Endodermal cell (in vitro differentiated cells): Measurements from ENCODE around the gene ITIH1. TPM values are rescaled to one million over a fixed set of nuclear protein-coding genes. Genes with fewer than 3 reads are reported as not detected.
A peak's percentile ranks its signal among the peaks of the same experiment; 100 is the strongest.

Experiments
- DNase-seq: peaks from one replicate; pipeline ENCODE4 v3.0.0-alpha.2; 2017
- H3K27ac ChIP-seq: 2 replicates; pipeline ENCODE4 v1.5.1; 2013; ENCODE audit warnings: mild to moderate bottlenecking, low read depth, low read length, moderate library complexity
- H3K27me3 ChIP-seq: 2 replicates; pipeline ENCODE4 v1.6.1; 2013; ENCODE audit warnings: mild to moderate bottlenecking, low read length, moderate library complexity; ENCODE audit not compliant: insufficient read depth, control insufficient read depth, poor library complexity, severe bottlenecking
- H3K36me3 ChIP-seq: 2 replicates; pipeline ENCODE4 v1.7.0; 2013; ENCODE audit warnings: mild to moderate bottlenecking, low read length, moderate library complexity; ENCODE audit not compliant: control insufficient read depth, insufficient read depth
- H3K4me1 ChIP-seq: one replicate; pipeline ENCODE4 v1.7.0; 2013; ENCODE audit warnings: low read length; ENCODE audit not compliant: control insufficient read depth, insufficient read depth
- H3K4me3 ChIP-seq: 2 replicates; pipeline ENCODE4 v1.5.1; 2013; ENCODE audit warnings: mild to moderate bottlenecking, low read length, moderate library complexity
- H3K9ac ChIP-seq: 2 replicates; pipeline ENCODE4 v1.6.1; 2013; ENCODE audit warnings: mild to moderate bottlenecking, low read length, moderate library complexity; ENCODE audit not compliant: poor library complexity, severe bottlenecking; ENCODE audit errors: extremely low read depth
- H3K9me3 ChIP-seq: 2 replicates; pipeline ENCODE4 v1.6.1; 2013; ENCODE audit warnings: mild to moderate bottlenecking, low read length, moderate library complexity; ENCODE audit not compliant: control insufficient read depth
- H3K27ac Mint-ChIP-seq: 2 replicates; pipeline ENCODE4 v1.8.0; 2020; ENCODE audit warnings: mixed read lengths
- H3K27me3 Mint-ChIP-seq: 2 replicates; pipeline ENCODE4 v1.8.0; 2021; ENCODE audit warnings: mild to moderate bottlenecking, mixed read lengths; ENCODE audit not compliant: insufficient read depth
- H3K36me3 Mint-ChIP-seq: 2 replicates; pipeline ENCODE4 v1.8.0; 2020; ENCODE audit warnings: low read depth, mixed read lengths
- H3K4me1 Mint-ChIP-seq: 2 replicates; pipeline ENCODE4 v1.8.0; 2020; ENCODE audit warnings: mixed read lengths
- H3K4me3 Mint-ChIP-seq: 2 replicates; pipeline ENCODE4 v1.8.0; 2020; ENCODE audit warnings: mild to moderate bottlenecking, moderate library complexity, mixed read lengths
- H3K9me3 Mint-ChIP-seq: 2 replicates; pipeline ENCODE4 v1.8.0; 2020; ENCODE audit warnings: mild to moderate bottlenecking, mixed read lengths
- CTCF ChIP-seq: fragments of 200-600 bp; sonication (generic); conservative IDR thresholded peaks from 2 replicates; pipeline ENCODE4 v1.5.0; 2021; ENCODE audit warnings: antibody characterized with exemption, mild to moderate bottlenecking
- WGBS, 2 experiments: methylation state at CpG; one replicate each; pipeline versions ENCODE4 v1.1.5 to v1.1.7; 2013; ENCODE audit warnings: missing lambda C conversion rate in 2 of 2, mixed read lengths in 1 of 2; ENCODE audit not compliant: insufficient coverage in 1 of 2, insufficient read length in 1 of 2; 5-methylcytosine and 5-hydroxymethylcytosine counted together
- total RNA-seq, 2 donors: library from RNA; stranded (reverse); fragmentation: NEBNext Ultra II Directional in 1 of 2; extraction: Animal tissue kit (Norgen Biotek cat#: 25700) in 1 of 2; gene quantifications; 2 replicates in 1 of 2; 3 replicates in 1 of 2; pipeline ENCODE4 v1.2.1, GENCODE V29; 2021

ITIH1 gene
- total RNA-seq, 2 donors from 2014 or later = not detected

GRCh38 chr3:52798978-52799476 lies 21.6 kb downstream of the ITIH1 start:
- H3K36me3 ChIP-seq = no peaks in the 10 kb centered on the region
- no peaks in the 10 kb centered on the region for H3K4me1 Mint-ChIP-seq
- H3K27ac ChIP-seq = no peak overlapping the region
- peak; percentile 85 for TF ChIP-seq CTCF
- no peaks in the 10 kb centered on the region for H3K27me3 ChIP-seq
- no peak overlapping the region for H3K27ac Mint-ChIP-seq
- H3K9ac ChIP-seq = no peak overlapping the region
- 62 to 78% methylated on average over 9 to 14 of the region's 14 CpGs for WGBS, 2 experiments
- H3K27me3 Mint-ChIP-seq = no peaks in the 10 kb centered on the region
- H3K4me3 Mint-ChIP-seq = no peak overlapping the region
- H3K4me1 ChIP-seq = no peaks in the 10 kb centered on the region
- H3K9me3 ChIP-seq = no peaks in the 10 kb centered on the region
- peak; percentile 92 for DNase-seq
- H3K4me3 ChIP-seq = no peak overlapping the region
- H3K36me3 Mint-ChIP-seq = no peaks in the 10 kb centered on the region
- no peaks in the 10 kb centered on the region for H3K9me3 Mint-ChIP-seq

DNA sequence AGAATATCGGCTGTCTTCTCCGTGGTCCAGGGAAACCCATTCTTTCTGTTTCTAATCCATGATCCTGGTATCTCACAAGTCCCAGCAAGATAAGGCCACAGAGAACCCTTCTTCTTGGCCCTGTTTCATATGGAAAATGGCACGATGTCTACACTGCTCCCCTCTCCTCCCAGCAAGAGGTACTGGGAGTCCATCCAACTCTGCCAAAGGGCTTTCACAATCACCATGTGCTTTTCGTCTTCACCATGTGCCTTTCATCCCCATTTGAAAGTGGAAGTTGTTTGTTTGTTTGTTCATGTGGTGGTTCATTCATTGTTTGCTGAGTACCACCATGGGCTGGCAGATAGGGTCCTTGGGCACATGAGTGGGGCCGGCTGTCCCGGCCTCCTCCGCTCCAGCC lies 22.7 kb downstream of the ITIH1 start:
- Histone ChIP-seq H3K4me3 (no peak overlapping the region), H3K36me3 (no peaks in the 10 kb centered on the region), H3K9me3 (no peaks in the 10 kb centered on the region), H3K9ac (no peak overlapping the region), H3K4me1 (no peaks in the 10 kb centered on the region), H3K27me3 (no peaks in the 10 kb centered on the region), H3K27ac (no peak overlapping the region)
- Mint-ChIP-seq H3K9me3 (no peaks in the 10 kb centered on the region), H3K4me3 (no peak overlapping the region), H3K4me1 (no peaks in the 10 kb centered on the region), H3K27me3 (no peaks in the 10 kb centered on the region), H3K27ac (no peak overlapping the region), H3K36me3 (no peaks in the 10 kb centered on the region)
- TF ChIP-seq CTCF = no peak
- no peak for DNase-seq
- WGBS, 2 experiments = 93 to 100% methylated on average over 2 to 7 of the region's 7 CpGs

GRCh38 chr3:52801839-52802238 lies 24.4 kb downstream of the ITIH1 start:
- Mint-ChIP-seq H3K36me3 (no peaks in the 10 kb centered on the region), H3K4me3 (no peak overlapping the region), H3K27ac (no peak overlapping the region), H3K27me3 (no peaks in the 10 kb centered on the region), H3K4me1 (no peaks in the 10 kb centered on the region), H3K9me3 (no peaks in the 10 kb centered on the region)
- Histone ChIP-seq H3K36me3 (no peaks in the 10 kb centered on the region), H3K4me1 (no peaks in the 10 kb centered on the region), H3K9me3 (no peaks in the 10 kb centered on the region), H3K4me3 (no peak overlapping the region), H3K9ac (no peak overlapping the region), H3K27ac (no peak overlapping the region), H3K27me3 (no peaks in the 10 kb centered on the region)
- 91 to 95% methylated on average over 5 of the region's 5 CpGs for WGBS, 2 experiments
- no peak for DNase-seq
- no peak for TF ChIP-seq CTCF
